Measurements from ENCODE around the gene FAM20B. TPM values are rescaled to one million over a fixed set of nuclear protein-coding genes. Genes with fewer than 3 reads are reported as not detected.

The FAM20B gene
- total and polyA plus RNA-seq, 2 of the 13 experiments (the other 11 are each of a cell fraction or from before 2014, with no cell fraction given): 13.8 to 26.9 TPM

GRCh38 chr1:179108644-179109043, 83.0 kb downstream of the FAM20B start:
- Histone ChIP-seq H3K4me1 (ENCODE audit: insufficient read depth, low read length) (peaks cover 44% of the 10 kb centered on the region), H3K9me3 (ENCODE audit: low read length) (no peaks in the 10 kb centered on the region), H3K79me2 (ENCODE audit: insufficient read depth, low read length) (no peaks in the 10 kb centered on the region), H3K27me3 (ENCODE audit: control insufficient read depth in 1 of 2, insufficient read depth in 2 of 2, low read length in 2 of 2) (no peaks in the 10 kb centered on the region), H3K4me2 (ENCODE audit: low read depth, low read length) (no peak overlapping the region), H3K9ac (ENCODE audit: insufficient read depth, low read depth, low read length) (no peak overlapping the region), H3K4me3 (replicated peaks in 1 of 3; ENCODE audit: insufficient read depth in 1 of 3, low read depth in 2 of 3, low read length in 3 of 3) (no peak overlapping the region), H2AFZ (ENCODE audit: low read length) (no peak overlapping the region), H3K36me3 (replicated peaks in 1 of 2; ENCODE audit: control insufficient read depth in 1 of 2, insufficient read depth in 2 of 2, low read length in 2 of 2) (peaks cover 19 to 55% of the 10 kb centered on the region in 2 experiments), H3K27ac (ENCODE audit: extremely low read length, insufficient read depth, low read length) (no peak overlapping the region), H4K20me1 (ENCODE audit: insufficient read depth, low read length) (no peaks in the 10 kb centered on the region)
- intact Hi-C loops (cut with micrococcal nuclease; ENCODE audit: unreplicated experiment): loop anchor here (5.0 kb wide), 1 partner anchor 84 kb away; no protein-coding TSS in a partner anchor
- BruUV-seq (replicated peaks): no TSS peak
- ATAC-seq (no peak), DNase-seq (ENCODE audit: low spot score) (no peak), FAIRE-seq (no peak)
- WGBS (ENCODE audit: low lambda C conversion rate): 100% methylated on average over 1 of the region's 2 CpGs
- CTCF ChIA-PET (ENCODE audit: low intra/inter-chr PET ratio, low total read pairs): no interaction called here
- TF ChIP-seq ZFX (CRISPR knock-in tag; IDR thresholded peaks at IDR 0.05; ENCODE audit: low read depth): no peak
- TF ChIP-seq, protein P1, sequence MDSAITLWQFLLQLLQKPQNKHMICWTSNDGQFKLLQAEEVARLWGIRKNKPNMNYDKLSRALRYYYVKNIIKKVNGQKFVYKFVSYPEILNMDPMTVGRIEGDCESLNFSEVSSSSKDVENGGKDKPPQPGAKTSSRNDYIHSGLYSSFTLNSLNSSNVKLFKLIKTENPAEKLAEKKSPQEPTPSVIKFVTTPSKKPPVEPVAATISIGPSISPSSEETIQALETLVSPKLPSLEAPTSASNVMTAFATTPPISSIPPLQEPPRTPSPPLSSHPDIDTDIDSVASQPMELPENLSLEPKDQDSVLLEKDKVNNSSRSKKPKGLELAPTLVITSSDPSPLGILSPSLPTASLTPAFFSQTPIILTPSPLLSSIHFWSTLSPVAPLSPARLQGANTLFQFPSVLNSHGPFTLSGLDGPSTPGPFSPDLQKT (CRISPR knock-in tag; IDR thresholded peaks at IDR 0.05; ENCODE audit: borderline replicate concordance): no peak
- no peak for TF ChIP-seq NR2F6 (IDR thresholded peaks at IDR 0.05)
- no peak for TF ChIP-seq NR2F6 (CRISPR knock-in tag; IDR thresholded peaks at IDR 0.05)
- TF ChIP-seq THYN1 (CRISPR knock-in tag; IDR thresholded peaks at IDR 0.05; ENCODE audit: borderline replicate concordance, low read depth): no peak
- no peak for TF ChIP-seq ZKSCAN1 (IDR thresholded peaks at IDR 0.05; ENCODE audit: low read length)
- TF ChIP-seq U2AF2 (IDR thresholded peaks at IDR 0.05; ENCODE audit: low read depth, low read length): no peak
- no peak for TF ChIP-seq THAP11 (CRISPR knock-in tag; IDR thresholded peaks at IDR 0.05)
- TF ChIP-seq FOXK1 (CRISPR knock-in tag; IDR thresholded peaks at IDR 0.05; ENCODE audit: borderline replicate concordance, low read depth): no peak
- no peak for TF ChIP-seq ZNF101 (CRISPR knock-in tag; IDR thresholded peaks at IDR 0.05; ENCODE audit: borderline replicate concordance, low read depth)
- TF ChIP-seq EHMT2 (IDR thresholded peaks at IDR 0.05; ENCODE audit: borderline replicate concordance, low read depth, low read length): no peak
- TF ChIP-seq, protein P2, sequence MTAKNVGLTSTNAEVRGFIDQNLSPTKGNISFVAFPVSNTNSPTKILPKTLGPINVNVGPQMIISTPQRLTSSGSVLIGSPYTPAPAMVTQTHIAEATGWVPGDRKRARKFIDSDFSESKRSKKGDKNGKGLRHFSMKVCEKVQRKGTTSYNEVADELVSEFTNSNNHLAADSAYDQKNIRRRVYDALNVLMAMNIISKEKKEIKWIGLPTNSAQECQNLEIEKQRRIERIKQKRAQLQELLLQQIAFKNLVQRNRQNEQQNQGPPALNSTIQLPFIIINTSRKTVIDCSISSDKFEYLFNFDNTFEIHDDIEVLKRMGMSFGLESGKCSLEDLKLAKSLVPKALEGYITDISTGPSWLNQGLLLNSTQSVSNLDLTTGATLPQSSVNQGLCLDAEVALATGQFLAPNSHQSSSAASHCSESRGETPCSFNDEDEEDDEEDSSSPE (CRISPR knock-in tag; IDR thresholded peaks at IDR 0.05): no peak
- TF ChIP-seq ARID3A (IDR thresholded peaks at IDR 0.05; ENCODE audit: low read depth, low read length): no peak
- TF ChIP-seq, protein P3, sequence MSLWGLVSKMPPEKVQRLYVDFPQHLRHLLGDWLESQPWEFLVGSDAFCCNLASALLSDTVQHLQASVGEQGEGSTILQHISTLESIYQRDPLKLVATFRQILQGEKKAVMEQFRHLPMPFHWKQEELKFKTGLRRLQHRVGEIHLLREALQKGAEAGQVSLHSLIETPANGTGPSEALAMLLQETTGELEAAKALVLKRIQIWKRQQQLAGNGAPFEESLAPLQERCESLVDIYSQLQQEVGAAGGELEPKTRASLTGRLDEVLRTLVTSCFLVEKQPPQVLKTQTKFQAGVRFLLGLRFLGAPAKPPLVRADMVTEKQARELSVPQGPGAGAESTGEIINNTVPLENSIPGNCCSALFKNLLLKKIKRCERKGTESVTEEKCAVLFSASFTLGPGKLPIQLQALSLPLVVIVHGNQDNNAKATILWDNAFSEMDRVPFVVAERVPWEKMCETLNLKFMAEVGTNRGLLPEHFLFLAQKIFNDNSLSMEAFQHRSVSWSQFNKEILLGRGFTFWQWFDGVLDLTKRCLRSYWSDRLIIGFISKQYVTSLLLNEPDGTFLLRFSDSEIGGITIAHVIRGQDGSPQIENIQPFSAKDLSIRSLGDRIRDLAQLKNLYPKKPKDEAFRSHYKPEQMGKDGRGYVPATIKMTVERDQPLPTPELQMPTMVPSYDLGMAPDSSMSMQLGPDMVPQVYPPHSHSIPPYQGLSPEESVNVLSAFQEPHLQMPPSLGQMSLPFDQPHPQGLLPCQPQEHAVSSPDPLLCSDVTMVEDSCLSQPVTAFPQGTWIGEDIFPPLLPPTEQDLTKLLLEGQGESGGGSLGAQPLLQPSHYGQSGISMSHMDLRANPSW (CRISPR knock-in tag; IDR thresholded peaks at IDR 0.05; ENCODE audit: borderline replicate concordance): no peak
- TF ChIP-seq TCF7L2 (IDR thresholded peaks at IDR 0.05; ENCODE audit: low read depth, low read length): no peak
- no peak for TF ChIP-seq PCBP2 (optimal IDR thresholded peaks at IDR 0.05; ENCODE audit: low read depth, low read length, poor library complexity, severe bottlenecking)
- TF ChIP-seq TBL1XR1 (IDR thresholded peaks at IDR 0.05; ENCODE audit: borderline replicate concordance, low read length, partially characterized antibody): no peak
- in situ Hi-C loops (cut with HindIII; ENCODE audit: extremely low pct_ligation_motif_present, low pct_unique_long_range_greater_than_20kb): no loop called here
- POLR2A ChIA-PET: no interaction called here
